ENCODE measurements around the gene ZBTB32.

ZBTB32 gene

GRCh38 chr19:35745328-35746086 is 41.1 kb downstream of the ZBTB32 start, which contains the start of the genes PSENEN and U2AF1L4:
Gene PSENEN (plus strand): TSS chr19:35745651. CDS start chr19:35745931, 280 bp downstream.
Gene U2AF1L4 (minus strand): TSS chr19:35745418. CDS start chr19:35745391, 27 bp downstream.
- DNase-seq (ENCODE audit: low spot score), result peak; percentile 97
- ChIA-PET POLR2A (ENCODE audit: low non-redundant PET) (interaction anchor here (0.6 kb wide), 2 partner anchors 79 to 127 kb away, joined by 4 read pairs; partner anchors contain the start of gene UPK1A), CTCF (interaction anchor here (0.7 kb wide), 1 partner anchor 235 kb away, joined by 3 read pairs; no protein-coding TSS in a partner anchor)
- no peak for TF ChIP-seq CTCF (conservative IDR thresholded peaks at IDR 0.05; ENCODE audit: low read depth)
- peak within 1 kb of the TSS; percentile 98 for H3K27ac ChIP-seq

GRCh38 chr19:35746087-35746462 is 41.7 kb downstream of the ZBTB32 start:
- ChIA-PET CTCF (no interaction called here), POLR2A (ENCODE audit: low non-redundant PET) (interaction anchor here (0.5 kb wide), 1 partner anchor 80 kb away, joined by 3 read pairs; no protein-coding TSS in a partner anchor)
- no peak for DNase-seq (ENCODE audit: low spot score)
- peak overlapping the region; percentile 98 for H3K27ac ChIP-seq
- TF ChIP-seq CTCF (conservative IDR thresholded peaks at IDR 0.05; ENCODE audit: low read depth), result no peak

- no peak for TF ChIP-seq CTCF (conservative IDR thresholded peaks at IDR 0.05; ENCODE audit: low read depth)
- peak overlapping the region; percentile 98 for H3K27ac ChIP-seq
- DNase-seq (ENCODE audit: low spot score), result no peak
- POLR2A ChIA-PET (ENCODE audit: low non-redundant PET), result interaction anchor here (0.5 kb wide), 1 partner anchor 81 kb away, joined by 3 read pairs; no protein-coding TSS in a partner anchor
- CTCF ChIA-PET, result no interaction called here
Measured at GRCh38 chr19:35746531-35746930, 42.2 kb downstream of the ZBTB32 start.

- H3K27ac ChIP-seq, result peak within 1 kb of the TSS; percentile 65
- CTCF ChIA-PET, result interaction anchor here (0.6 kb wide), 2 partner anchors 13 to 149 kb away, joined by 3 read pairs; no protein-coding TSS in a partner anchor
- DNase-seq (ENCODE audit: low spot score), result peak; percentile 99
- no peak for TF ChIP-seq CTCF (conservative IDR thresholded peaks at IDR 0.05; ENCODE audit: low read depth)
- POLR2A ChIA-PET (ENCODE audit: low non-redundant PET), result interaction anchor here (0.6 to 1.0 kb wide), 3 partner anchors 8 to 11 kb away, joined by 3 to 4 read pairs (median 3); partner anchors contain the start of gene HSPB6
Measured at GRCh38 chr19:35748106-35749020, 44.0 kb downstream of the ZBTB32 start, which contains the start of gene LIN37. Gene LIN37 (plus strand): TSS chr19:35748576. CDS start chr19:35748725, 149 bp downstream.

- H3K27ac ChIP-seq, result peak overlapping the region; percentile 31
- CTCF ChIA-PET, result no interaction called here
- no peak for DNase-seq (ENCODE audit: low spot score)
- no peak for TF ChIP-seq CTCF (conservative IDR thresholded peaks at IDR 0.05; ENCODE audit: low read depth)
- POLR2A ChIA-PET (ENCODE audit: low non-redundant PET), result interaction anchor here (1.0 kb wide), 1 partner anchor 47 kb away, joined by 3 read pairs; no protein-coding TSS in a partner anchor
Measured at GRCh38 chr19:35750167-35750566, 45.8 kb downstream of the ZBTB32 start.

Data from RWPE1 (cell line).